SJSA1 (cell line): ENCODE measurements around the gene CFAP99. TPM values are rescaled to one million over a fixed set of nuclear protein-coding genes. Genes with fewer than 3 reads are reported as not detected.

ENCODE experiments used
- DNase-seq, 2 experiments: peaks; one replicate each; pipeline ENCODE4 v3.0.0-alpha.2; 2015 to 2020; ENCODE audit warnings: low spot score in 2 of 2, low read depth in 1 of 2
- H3K27ac ChIP-seq: fragments of 250-450 bp; sonication (Bioruptor Pico); 2 replicates; pipeline ENCODE4 v1.5.1; 2020; ENCODE audit warnings: mild to moderate bottlenecking, moderate library complexity
- H3K27me3 ChIP-seq: fragments of 250-450 bp; sonication (Bioruptor Pico); replicated peaks from 2 replicates; pipeline ENCODE4 v1.5.1; 2020; ENCODE audit warnings: mild to moderate bottlenecking, moderate library complexity
- H3K36me3 ChIP-seq: fragments of 250-450 bp; sonication (Bioruptor Pico); 2 replicates; pipeline ENCODE4 v1.5.1; 2020; ENCODE audit warnings: mild to moderate bottlenecking
- H3K4me1 ChIP-seq: fragments of 250-450 bp; sonication (Bioruptor Pico); replicated peaks from 2 replicates; pipeline ENCODE4 v1.6.1; 2021; ENCODE audit warnings: mild to moderate bottlenecking
- H3K4me3 ChIP-seq: fragments of 250-450 bp; sonication (Bioruptor Pico); 2 replicates; pipeline ENCODE4 v1.5.1; 2020; ENCODE audit warnings: mild to moderate bottlenecking
- H3K9me3 ChIP-seq: fragments of 250-450 bp; sonication (Bioruptor Pico); replicated peaks from 2 replicates; pipeline ENCODE4 v1.5.1; 2020; ENCODE audit warnings: mild to moderate bottlenecking
- total RNA-seq: library from RNA; depleted of rRNA; stranded (reverse); fragments of >200 nt; shearing (Covaris generic); gene quantifications from 2 replicates; pipeline ENCODE4 v1.2.3, GENCODE V29; 2014; rRNA removed

CFAP99 gene
- total RNA-seq, 1 experiment from 2014 or later, result not detected

GRCh38 chr4:2501034-2501594 lies 82.4 kb downstream of the CFAP99 start:
- Histone ChIP-seq H3K9me3 (no peaks in the 10 kb centered on the region), H3K27ac (no peak overlapping the region), H3K4me3 (no peak overlapping the region), H3K36me3 (peaks cover 31% of the 10 kb centered on the region), H3K27me3 (no peaks in the 10 kb centered on the region), H3K4me1 (no peaks in the 10 kb centered on the region)
- no peak for DNase-seq

DNA sequence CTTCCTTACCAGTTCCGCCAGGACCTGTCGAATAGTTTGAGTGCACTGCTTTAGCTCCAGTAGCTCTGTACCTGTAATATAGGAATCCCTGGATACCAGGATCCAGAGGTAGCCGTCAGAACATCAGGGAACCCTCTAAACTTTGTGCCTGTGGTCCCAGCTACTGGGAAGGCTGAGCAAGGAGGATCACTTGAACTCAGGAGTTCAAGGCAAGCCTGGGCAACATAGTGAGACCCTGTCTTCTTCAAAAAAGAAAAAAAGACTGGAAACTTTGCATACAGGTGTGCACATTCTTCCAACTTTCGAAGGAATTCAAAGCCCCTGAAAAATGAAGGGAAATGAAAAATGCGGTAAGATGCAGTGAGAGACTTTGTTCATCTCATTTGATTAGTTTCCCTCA lies 85.1 kb downstream of the CFAP99 start:
- no peaks in the 10 kb centered on the region for H3K9me3 ChIP-seq
- no peak overlapping the region for H3K27ac ChIP-seq
- H3K36me3 ChIP-seq, result peaks cover 23% of the 10 kb centered on the region
- no peak overlapping the region for H3K4me3 ChIP-seq
- no peaks in the 10 kb centered on the region for H3K4me1 ChIP-seq
- DNase-seq, result no peak
- no peaks in the 10 kb centered on the region for H3K27me3 ChIP-seq

- Histone ChIP-seq H3K4me3 (no peak overlapping the region), H3K36me3 (peaks cover 10% of the 10 kb centered on the region; the same call in 1 of the 2 replicates), H3K4me1 (no peaks in the 10 kb centered on the region), H3K27ac (no peak overlapping the region), H3K9me3 (no peaks in the 10 kb centered on the region), H3K27me3 (no peaks in the 10 kb centered on the region)
- no peak for DNase-seq
Measured at GRCh38 chr4:2507259-2507658, 88.5 kb downstream of the CFAP99 start.

DNA sequence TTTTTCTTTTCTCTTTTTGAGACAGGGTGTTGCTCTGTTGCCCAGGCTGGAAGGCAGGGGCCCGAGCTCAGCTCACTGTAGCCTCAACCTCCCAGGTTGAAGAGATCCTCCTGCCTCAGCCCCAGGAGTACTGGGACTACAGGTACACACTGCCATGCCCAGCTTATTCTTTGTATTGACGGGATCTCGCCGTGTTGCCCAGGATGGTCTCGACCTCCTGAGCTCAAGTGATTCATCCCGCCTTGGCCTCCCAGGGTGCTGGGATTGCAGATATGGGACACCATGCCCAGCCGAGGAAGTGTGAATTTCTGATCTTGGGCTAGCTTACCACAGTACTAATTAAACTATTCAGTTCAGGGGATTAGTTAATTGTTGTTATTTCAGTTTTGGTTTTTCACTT lies 89.1 kb downstream of the CFAP99 start:
- no peak overlapping the region for H3K27ac ChIP-seq
- H3K36me3 ChIP-seq, result peaks cover 14% of the 10 kb centered on the region
- no peaks in the 10 kb centered on the region for H3K4me1 ChIP-seq
- H3K9me3 ChIP-seq, result no peaks in the 10 kb centered on the region
- H3K4me3 ChIP-seq, result no peak overlapping the region
- H3K27me3 ChIP-seq, result no peaks in the 10 kb centered on the region
- no peak for DNase-seq

DNA sequence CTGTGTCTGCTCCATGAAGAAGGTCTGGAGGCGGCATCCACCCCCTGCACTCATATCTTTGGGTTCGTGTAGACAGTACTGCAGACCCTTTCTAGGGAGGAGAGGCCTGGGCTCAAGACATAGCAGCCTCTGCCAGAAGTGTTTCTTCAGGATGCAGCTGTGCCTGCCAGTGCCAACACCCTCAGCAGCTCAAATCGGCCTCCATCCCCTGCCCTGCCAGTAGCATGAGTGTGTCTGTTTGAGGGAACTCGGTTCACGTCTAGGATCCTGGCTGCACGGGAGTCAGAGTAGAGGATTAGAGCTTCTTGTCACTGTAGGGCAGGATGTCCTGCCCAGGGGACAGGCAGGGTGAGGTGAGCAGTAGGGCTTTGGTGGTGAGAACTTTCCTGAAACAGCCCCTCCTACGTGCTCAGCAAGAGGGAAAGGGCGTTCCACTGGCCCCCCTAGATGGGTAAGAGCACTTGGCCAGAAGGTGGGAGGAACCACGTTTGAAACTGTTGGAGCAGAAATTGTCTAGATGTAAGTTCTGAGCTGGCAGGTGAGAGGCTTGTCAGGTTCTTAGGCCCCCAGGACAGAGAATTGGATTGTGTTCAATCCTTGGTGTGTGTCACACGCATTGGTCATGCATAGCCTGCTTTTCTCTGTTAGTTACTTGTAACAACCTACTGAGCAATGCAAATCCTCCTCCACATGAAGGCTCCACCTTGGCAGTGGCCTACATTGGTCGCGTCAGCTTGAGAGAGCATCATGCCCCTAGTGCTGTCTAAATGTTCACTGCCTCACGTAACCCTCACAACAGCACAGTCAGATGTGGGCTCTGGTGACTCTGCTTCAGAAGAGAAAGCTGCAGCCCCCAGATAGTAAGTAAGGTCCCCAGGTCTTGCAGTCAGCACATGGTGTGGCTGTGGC lies 91.8 kb downstream of the CFAP99 start:
- H3K4me3 ChIP-seq, result no peak overlapping the region
- no peak for DNase-seq
- H3K4me1 ChIP-seq, result no peaks in the 10 kb centered on the region
- H3K27me3 ChIP-seq, result no peaks in the 10 kb centered on the region
- H3K36me3 ChIP-seq, result peaks cover 16% of the 10 kb centered on the region
- no peak overlapping the region for H3K27ac ChIP-seq
- H3K9me3 ChIP-seq, result no peaks in the 10 kb centered on the region

GRCh38 chr4:2511645-2512131 lies 92.9 kb downstream of the CFAP99 start:
- no peak for DNase-seq
- no peak overlapping the region for H3K27ac ChIP-seq
- peaks cover 19% of the 10 kb centered on the region for H3K36me3 ChIP-seq
- no peak overlapping the region for H3K4me3 ChIP-seq
- H3K9me3 ChIP-seq, result no peaks in the 10 kb centered on the region
- no peaks in the 10 kb centered on the region for H3K27me3 ChIP-seq
- no peaks in the 10 kb centered on the region for H3K4me1 ChIP-seq

Other genes with a start within 250 kb of the CFAP99 start
- 10.0 and 16.6 TPM in 2 replicates for gene HAUS3, start 176.8 kb upstream of the CFAP99 start, total RNA-seq
- 0.61 TPM in 1 of 2 replicates, not detected in the other for gene POLN, start 176.8 kb upstream of the CFAP99 start, total RNA-seq
- gene MXD4, start 156.8 kb upstream of the CFAP99 start, total RNA-seq, result 8.7 and 11.7 TPM in 2 replicates
- gene ZFYVE28, start 310 bp upstream of the CFAP99 start, total RNA-seq, result 0.11 TPM in 1 of 2 replicates, not detected in the other
- 34.1 and 59.8 TPM in 2 replicates for gene RNF4, start 50.2 kb downstream of the CFAP99 start, total RNA-seq
- gene FAM193A, start 117.7 kb downstream of the CFAP99 start, total RNA-seq, result 4.4 and 7.6 TPM in 2 replicates